HS-5 (cell line): Measurements from ENCODE around the gene SELPLG.
"Not testable (repeated sequence)": the region's sequence is repeated elsewhere in the genome, so short reads cannot be mapped to it uniquely, and the experiment has no call there.

Experiments
- DNase-seq: peaks from one replicate; pipeline ENCODE4 v3.0.0-alpha.2; 2012; ENCODE audit warnings: low read depth

Gene SELPLG

DNA sequence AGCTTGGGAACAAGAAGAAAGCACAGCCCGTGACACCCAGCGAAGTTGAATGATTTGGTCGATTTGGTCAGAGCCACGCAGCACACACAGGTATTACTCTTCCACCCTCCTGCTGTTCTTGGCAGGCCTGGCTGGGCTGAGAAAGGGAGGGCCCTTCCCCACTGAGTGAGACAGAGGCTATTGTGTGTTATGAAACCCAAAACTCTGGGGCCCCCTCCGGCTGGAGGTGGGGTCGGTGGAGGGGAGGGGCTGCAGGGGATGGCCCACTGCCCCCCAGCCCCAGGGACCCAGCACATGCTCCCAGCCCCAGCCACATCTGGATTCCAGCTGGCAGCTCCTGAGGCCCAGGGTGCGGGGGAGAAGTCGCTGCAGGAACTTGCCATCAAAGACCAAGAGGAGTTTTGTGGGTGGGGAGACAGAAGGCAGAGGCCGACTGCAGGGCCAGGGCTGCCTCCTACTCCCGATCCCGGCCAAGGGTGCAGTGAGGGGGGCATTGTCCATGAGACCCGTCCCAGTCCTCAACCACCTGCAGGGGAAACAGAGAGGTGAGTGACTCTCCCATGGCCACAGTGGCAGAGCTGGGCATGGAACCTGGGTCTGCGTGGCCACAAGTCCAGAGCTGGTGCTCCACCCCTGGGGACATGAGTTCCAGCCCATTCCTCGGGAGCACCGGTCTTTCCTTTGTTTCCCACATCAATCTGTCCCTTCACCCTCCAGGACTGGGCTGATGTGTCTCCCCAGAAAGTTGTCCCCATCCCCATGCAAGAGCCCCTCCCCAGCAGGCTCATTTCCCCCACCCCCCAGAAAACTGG, 44.5 kb downstream of the SELPLG start:
- no peak for DNase-seq

DNA sequence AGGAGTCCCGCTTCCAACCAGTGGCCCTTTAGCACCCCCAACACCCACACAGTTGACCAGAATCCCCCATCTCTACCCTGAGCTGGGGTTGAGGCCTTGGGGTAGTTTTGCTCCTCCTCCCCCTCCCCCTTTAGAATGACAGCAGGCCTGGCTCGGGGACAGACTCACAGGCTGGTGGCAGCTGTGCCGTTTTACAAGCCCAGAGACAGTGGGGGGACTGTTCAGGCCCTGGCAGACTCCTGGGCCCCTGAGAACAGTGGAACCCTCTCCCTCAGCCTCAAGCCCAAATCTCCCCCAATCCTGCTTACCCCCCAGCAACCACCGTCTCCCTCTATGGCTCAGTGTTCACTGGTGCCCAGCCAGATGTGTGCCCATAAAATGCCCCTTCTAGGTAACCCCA, 45.9 kb downstream of the SELPLG start:
- DNase-seq = no peak

DNA sequence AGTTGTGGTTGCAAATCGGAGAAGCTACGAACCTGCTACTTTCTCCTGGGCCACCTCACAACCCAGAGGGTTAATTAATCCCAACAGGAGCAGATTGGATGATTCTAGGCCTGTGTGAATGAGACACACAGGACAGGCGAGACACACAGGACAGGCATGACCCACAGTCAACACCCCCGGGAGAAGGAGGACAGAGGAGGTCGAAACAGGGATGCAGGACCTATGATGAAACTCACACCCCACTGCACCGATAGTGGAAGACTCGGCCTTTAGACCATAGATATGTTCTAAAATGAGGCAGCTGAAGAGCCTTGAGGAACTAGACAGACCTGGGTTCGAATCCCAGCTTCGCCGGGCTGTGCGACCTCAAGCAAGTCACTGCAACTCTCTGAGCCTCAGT, 47.4 kb downstream of the SELPLG start:
- DNase-seq = no peak

DNA sequence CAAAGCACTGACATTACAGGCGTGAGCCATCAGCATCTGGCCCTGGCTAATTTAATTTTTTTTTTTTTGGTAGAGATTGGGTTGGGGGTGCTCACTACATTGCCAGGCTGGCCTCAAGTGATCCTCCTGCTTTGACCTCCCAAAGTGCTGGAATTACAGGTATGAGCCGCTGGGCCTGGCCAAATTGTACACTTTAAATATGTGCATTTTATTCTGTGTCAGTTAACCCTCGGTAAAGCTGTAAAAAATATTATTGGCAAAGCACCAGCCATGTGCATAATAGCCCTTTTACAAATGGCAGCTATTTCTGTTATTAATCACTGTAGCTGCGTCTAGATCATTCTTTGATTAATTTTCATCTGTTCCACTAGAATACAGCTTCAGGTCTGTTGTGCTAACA, 47.8 kb downstream of the SELPLG start:
- DNase-seq = no peak

DNA sequence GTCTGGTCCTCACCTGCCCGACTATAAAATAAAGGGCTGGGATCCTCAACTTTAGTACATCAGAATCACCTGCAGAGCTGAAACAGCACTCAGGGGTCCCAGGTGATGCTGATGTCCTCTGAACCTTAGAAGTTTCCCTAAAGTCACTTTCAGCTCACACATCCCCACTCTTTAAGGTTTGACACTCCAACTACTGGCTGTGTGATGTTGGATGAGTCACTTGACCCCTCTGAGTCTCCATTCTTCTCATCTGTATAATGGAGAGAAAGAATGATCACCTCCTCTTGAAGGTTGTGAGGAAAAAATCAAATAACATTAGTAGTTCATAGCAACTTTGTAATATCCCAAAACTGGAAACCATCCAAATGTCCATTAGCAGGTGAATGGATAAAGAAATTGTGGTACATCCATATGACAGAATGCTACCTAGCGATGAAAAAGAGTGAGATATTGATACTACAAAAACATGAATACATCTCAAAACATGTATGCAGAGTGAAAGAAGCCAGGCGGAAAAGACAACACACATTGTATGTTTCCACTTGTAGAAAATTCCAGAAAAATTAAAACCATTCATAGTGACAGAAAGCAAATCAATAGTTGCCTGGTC, 49.1 kb downstream of the SELPLG start:
- DNase-seq = no peak

DNA sequence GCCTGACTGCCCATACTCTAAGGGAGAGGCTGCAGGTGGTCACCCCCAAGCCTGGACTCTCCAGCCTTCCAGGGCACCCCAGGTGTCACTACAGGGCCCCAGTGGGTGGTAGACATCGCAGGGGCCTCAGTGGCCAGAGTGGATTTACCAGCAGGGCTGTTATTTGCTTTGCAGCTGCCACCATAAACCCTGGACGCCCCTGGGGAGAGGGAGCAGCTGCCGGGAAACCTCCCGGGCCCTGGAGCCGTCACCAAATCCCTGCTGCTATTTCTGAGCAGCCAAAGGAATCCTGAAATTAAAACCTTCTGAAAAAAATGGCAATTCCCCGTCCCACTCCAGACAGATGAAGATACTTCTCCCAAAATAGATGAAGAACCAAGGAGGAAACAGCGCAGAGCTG, 49.7 kb downstream of the SELPLG start:
- no peak for DNase-seq

DNA sequence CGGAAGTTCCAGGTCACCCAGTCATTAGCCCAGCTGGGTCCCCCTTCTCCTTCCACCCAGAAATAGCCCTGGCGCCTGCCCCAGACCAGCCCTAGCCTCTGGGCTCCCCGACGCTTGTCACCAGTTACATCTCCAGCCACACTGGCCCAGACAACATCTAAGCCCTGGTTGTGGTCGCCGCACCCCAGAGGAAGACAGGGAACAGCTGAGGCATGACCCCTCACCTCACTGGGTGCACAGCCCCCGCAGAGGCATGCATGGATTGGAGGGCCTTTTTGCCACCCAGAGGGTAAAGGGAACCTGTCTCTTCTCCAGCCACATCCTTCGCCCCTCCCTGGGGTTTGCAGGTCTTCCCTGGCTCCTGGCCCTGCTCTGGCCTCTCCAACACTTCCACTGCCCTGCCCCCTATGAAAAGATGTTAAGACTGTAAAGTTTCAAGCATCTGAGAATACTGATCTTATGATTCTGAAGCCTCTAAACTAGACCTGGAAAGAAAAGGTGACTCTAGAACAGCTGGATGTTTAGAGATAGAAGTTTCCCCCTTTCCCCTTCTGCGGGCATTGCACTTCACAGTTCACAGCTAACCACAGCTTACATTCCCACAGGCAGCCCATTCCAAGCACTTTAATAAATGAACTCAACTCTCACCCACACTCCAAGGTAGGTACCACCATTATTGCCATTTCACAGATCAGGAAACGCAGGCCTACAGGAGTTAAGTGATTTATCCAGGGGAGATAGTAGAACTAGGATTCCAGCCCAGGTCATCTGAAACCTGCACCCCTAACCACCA, 50.5 kb downstream of the SELPLG start:
- no peak for DNase-seq

DNA sequence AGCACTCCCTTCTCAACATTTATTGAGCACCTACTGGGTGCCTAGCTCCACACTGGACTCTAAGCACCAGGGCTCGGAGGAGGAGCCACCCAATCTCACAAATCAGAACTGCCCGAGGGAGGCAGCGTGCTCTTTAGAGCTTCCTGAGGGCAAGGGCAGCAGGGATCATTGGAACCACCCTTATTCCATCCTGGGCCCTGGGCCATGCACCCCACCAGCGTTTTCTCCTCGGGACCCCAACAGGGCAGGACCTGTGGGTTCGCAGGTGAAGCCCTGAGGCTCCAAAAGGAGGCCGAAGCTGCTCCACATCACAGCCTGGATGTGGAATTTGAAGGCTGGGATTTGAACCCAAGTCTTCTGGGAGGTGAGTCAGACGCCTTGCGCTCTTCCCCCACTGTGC, 51.2 kb downstream of the SELPLG start:
- no peak for DNase-seq

DNA sequence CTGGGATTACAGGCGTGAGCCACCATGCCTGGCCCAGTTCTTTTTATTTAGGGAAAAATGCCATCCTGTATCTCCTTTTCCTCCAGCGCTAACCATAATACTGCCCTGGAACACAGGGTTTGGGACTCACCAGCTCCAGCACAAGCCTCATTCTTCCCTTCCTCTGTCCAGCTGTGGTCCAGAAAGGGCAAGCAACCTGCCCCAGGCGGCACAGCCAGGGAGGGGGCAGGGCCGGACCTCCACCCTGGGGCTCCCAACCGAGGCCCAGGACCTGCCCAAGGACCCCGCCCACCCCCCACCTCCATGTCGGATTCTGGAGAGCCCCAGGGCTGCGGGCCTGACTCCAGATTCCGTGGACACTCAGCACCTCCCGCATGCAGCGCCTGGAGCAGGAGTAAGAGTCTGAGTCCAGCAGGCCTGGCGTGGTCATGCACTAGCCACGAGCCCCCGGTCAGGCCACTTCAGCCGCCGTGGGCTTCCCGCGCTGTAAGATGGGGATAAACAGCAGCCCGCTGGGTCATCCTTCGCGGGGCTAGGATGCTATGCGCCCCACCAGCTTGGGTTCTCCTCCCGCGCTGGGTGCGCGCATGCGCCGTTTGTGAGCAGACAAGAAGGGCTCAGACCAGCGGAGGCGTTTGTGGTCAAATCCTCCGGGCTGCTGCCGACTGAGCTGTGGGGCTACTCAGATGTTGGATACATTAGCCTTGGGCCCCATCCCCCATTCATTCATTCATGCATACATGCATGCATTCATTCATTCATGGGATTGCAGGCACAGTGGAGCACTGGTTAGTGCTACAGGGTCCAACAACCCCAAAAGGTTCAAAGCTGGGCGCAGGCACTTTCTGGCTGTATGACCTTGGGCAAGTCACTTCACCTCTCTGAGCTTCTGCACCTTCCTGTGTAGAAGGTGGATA, 52.1 kb downstream of the SELPLG start:
- DNase-seq = no peak

DNA sequence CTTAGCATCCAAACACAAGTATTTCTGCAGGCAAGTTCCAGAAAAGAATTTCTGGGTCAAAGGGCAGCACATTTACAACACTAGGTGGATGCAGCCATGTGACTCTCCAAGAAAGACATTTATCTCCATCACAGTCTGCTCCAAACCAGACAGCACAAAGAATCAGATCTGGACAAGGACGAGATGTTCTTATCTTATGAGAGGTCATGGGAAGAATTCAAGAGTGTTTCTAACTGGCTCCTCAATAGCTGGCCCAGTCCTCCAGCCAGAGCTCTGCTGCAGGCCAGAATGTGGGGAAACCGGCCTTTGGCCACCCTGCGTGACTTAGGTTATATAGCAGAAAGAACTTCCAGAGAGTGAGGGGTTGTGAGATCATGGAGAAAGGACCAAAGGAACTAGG, 53.2 kb downstream of the SELPLG start:
- DNase-seq = no peak

DNA sequence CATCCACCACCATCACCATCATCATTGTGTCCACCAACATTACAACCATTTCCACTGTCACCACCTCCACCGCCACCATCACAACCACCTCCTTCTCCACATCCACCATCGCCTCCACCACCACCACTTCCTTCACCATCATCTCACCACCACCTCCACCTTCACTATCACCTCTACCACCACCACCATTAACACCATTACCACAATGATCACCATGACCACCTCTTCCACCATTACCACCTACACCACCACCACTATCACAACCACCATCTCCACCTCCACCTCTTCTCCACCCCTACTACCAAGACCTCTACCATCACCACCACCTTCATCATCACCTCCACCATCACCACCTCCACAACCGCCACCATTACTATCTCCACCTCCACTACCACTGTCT, 54.9 kb downstream of the SELPLG start:
- no peak for DNase-seq

DNA sequence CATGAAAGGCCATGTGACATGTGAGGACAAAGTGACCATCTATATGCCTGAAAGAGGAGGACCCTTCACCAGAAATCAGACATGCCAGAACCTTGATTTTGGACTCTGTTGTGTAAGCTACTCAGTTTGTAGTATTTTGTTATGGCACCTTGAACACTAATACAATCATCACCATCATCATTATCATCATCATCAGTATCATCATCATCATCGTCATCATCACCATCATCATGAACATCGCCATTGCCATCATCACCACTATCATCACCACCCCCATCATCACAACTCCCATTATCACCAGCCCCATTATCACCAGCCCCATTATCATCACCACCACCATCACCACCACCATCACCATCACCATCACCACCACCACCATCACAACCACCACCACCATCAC, 55.4 kb downstream of the SELPLG start:
- no peak for DNase-seq

DNA sequence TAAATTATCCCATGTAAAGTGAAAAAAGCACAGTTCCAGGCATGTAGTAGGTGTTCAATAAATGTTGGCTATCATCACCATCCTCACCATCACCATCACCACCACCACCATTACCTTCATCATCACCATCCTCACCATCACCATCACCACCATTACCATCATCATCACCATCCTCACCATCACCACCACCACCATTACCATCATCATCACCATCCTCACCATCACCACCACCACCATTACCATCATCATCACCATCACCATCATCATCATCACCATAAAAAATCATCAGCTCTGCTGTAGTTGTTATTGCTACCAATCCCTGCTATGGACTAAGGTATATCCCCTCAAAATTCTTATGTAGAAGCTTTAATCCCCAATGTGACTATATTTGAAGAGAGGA, 56.2 kb downstream of the SELPLG start:
- DNase-seq = no peak

DNA sequence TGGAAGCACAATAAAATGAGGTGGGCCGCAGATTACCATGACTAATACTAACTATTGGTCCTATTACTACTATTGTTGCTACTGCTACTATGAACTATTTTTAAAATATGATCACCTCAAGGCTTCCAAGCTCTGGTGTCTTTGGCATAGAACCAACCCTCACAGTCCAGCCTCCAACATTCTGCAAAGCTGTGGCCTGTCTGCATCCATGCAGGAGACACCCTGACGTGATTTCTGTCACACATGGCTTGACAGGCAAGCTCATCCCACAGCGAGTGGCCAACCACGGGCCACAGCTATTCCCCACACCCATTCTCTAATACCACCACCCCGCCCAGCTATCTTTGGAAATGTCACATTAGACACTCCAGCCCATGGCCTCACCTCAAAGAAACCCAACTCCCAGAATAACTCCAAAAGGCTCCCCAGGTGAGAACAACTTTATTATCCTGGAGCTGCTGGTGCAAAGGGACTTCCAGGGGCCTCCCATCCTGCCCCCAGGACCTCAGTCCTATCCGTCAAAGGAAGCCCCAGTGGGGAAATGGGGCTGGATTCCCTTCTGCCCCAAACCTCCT, 56.9 kb downstream of the SELPLG start:
- DNase-seq = no peak

DNA sequence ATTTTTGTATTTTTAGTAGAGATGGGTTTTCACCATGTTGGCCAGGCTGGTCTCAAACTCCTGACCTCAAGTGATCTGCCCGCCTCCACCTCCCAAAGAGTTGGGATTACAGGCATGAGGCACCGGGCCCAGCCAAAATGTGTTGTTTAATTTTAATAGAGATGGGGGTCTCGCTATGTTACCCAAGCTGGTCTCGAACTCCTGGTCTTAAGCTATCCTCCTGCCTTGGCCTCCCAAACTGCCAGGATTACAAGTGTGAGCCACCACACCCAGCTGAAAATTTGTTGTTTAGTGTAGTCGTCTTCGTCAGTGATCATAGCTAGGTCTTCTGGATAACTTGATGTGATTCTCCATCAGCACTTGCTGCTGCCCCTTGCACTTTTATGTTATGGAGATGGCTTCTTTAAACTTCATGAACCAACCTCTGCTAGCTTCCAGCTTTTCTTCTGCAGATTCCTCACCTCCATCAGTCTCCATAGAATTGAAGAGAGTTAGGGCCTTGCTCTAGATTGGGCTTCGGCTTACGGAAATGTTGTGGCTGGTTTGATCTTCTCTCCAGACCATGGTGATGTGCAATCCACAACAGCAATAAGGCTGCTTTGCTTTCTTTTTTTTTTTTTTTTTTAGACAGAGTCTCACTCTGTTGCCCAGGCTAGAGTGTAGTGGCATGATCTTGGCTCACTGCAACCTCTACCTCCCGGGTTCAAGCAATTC, 58.3 kb downstream of the SELPLG start:
- no peak for DNase-seq

DNA sequence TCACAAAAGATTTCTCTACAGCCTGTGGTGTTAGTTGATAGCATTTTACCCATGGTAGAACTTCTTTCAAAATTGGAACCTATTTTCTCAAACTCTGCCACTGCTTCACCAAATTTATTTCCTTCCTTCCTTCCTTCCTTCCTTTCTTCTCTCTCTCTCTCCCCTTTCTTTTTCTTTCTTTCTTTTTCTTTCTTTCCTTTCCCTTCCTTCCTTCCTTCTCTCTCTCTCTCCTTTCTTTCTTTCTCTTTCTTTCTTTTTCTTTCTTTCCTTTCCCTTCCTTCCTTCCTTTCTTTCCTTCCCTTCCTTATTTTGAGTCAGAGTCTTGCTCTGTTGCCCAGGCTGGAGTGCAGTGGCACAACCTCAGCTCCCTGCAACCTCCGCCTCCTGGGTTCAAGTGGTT, 59.4 kb downstream of the SELPLG start:
- DNase-seq = not testable (repeated sequence)

DNA sequence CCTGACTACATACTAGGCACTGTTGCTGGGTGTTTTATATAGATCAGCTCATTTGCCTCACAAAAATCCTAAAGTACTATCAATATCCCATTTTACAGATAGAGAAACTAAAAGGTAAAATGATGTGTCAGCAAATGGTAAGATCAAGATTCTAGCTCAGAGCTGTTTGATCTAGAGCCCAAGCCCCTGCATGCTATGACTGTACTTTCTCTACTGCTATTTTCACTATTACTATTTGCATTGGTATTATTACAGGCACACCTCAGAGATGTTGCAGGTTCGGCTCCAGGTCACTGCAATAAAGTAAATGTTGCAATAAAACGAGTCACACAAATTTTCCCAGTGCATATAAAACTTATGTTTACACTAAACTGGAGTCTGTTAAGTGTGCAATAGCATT, 60.4 kb downstream of the SELPLG start:
- DNase-seq = no peak

DNA sequence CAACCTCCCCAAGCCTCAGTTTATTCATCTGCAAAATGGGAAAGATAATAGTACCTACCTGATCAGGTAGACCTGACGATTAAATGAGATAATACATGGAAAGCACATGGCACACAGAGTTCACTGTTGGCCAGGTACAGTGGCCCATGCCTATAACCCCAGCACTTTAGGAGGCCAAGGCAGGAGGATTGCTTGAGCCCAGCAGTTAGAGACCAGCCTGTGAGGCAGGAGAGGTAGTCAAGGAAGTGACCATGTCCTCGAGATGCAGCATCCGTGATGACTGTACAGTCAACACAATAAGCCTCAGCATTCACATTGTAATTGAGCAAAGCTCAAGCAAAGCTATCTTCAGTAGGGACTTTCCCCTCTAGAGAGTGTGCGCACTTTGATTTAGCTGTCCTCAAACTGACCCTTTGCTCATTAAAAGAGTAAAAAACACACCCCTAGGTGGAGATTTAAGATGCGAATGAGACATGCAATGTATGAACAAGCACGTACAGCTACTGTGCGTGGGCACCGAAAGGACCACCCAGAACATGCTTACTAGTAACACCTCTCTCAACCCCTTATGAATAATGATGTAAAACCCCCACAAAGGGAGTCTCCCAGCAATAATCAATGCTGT, 61.4 kb downstream of the SELPLG start:
- DNase-seq = no peak
